Hepatic stellate cell (primary cell): Measurements from ENCODE around the gene PABPC1L.

Experiments used
- DNase-seq: peaks from one replicate; pipeline ENCODE4 v3.0.0; 2011; ENCODE audit warnings: low spot score

PABPC1L gene

DNA sequence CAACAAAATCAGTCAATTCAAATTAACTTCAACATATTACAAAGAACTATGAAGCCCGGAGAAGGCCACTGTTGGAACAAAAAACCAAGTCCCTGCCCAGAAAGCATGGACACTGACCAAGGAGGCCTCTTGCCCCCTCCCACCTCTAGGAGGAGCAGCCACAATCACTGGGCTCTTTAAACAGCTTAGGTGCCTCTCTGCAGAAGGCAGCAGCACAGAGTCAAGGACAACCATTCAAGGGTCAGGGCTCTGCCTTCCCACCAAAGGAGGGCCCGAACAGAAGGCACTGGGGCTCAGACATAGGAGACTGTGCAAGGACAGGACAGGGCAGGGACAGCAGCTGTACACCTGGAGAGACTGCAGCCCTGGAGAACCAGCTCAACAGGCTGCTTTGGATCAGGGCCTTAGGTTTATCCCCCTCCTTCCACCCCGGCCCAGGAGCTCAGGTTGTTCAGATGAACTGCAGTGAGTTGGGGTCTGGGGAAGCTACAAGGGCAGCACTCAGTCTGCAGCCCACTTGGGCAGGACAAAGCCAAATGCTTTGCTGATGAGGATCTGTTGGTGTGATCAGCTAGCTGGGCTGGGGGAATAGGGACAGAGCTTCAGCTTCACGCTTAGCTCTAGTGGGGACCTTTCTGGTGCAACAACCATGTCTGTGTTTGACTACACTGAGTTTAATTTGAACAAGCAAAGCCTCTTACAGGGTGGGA, 32.6 kb downstream of the PABPC1L start:
- DNase-seq, result no peak

DNA sequence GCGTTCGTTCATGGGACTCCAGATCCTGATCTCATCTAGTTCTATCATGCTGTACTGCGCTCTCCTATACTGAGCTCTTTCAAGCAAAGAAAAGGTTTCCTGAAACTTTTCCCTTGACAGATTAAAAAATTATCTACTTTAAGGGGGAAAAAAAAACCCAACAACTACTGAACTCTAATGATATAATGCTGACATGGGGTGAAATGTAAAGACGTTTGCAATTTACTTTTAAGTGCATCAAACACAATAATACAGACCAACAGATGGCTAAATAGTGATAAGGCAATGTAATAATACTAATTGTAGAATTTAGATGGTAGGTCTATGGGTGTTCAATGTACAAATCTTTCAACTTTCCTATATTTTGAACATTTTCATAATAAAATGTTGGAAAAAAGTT, 34.0 kb downstream of the PABPC1L start:
- no peak for DNase-seq

- DNase-seq, result no peak
Observed at GRCh38 chr20:44945261-44945660, 35.4 kb downstream of the PABPC1L start.

- no peak for DNase-seq
Observed at GRCh38 chr20:44946271-44946852, 36.5 kb downstream of the PABPC1L start.

DNA sequence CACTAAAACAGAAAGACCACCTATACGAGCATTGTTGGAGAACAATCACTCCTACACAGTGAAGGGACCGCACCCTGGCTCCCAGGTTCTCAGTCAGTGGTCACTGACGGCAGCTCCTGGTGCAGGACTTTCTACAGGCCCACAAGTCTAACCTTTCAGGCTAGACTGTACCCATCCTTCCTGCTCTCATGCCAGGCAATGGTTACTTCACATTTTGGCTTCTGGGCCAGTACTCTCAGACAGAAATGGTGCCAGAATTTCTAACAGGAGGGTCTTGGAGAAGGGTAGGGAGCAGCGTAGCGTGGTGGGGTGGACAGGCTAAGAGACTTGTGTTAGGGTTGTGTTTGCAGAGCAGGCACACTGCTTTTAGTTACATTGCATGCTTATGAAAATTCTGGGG, 38.2 kb downstream of the PABPC1L start:
- DNase-seq, result no peak

DNA sequence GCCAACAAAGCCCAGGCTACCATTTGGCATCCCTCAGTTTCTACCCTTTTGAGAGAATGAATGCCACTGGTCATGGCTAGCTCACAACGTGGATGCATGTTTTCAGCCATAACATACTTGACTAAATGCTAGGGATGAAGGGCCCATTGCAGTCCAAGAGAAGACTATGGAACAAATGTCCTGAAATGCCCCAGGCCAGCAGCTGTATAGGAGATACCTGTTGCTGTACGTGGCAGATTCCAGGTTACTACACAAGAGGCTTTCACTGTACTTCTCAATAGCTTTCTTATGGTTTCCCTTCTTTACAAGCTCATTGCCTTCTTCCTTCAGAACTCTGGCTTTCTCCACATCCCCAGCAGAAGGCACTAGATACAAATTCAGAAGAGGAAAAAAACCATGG, 38.7 kb downstream of the PABPC1L start:
- no peak for DNase-seq

DNA sequence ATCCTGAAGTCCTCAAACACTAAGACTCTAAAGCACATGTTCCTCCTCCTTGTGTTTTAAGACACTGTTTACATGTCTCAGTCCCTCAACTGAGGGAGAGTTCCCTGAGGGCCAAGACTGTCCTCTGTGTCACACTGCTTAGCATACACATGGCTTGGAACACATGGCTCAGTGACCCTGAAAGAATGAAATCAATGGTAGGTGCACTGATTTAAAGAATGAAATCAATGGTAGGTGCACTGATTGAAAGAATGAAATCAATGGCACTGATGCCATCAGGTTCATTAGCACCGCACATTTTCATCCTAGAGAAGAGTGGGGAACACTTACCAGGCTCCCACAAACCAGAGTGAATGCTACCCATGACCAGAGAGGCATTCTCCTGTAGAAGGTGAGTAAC, 40.5 kb downstream of the PABPC1L start:
- no peak for DNase-seq

GRCh38 chr20:44952731-44953130, 42.9 kb downstream of the PABPC1L start:
- DNase-seq, result no peak

- no peak for DNase-seq
Observed at GRCh38 chr20:44954211-44954610, 44.4 kb downstream of the PABPC1L start.

DNA sequence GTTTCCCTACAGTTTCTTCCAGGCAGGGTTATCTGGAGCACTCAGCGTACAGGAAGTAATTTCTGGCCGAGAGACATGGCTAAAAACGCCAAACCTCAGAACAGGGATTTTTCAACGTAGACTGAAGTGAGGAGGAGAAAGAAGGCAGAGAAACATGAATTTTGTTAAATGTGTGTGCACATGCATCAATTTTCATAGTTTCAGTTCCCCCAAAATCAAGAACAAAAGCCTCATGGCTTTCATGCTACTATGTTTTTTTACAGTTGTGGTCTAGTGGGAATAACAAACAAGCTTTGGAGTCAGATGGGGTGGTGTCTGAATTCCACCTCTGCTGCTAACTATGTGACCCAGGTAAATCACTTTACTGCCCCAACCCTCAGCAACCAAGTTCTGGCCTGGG, 45.4 kb downstream of the PABPC1L start:
- DNase-seq, result no peak

DNA sequence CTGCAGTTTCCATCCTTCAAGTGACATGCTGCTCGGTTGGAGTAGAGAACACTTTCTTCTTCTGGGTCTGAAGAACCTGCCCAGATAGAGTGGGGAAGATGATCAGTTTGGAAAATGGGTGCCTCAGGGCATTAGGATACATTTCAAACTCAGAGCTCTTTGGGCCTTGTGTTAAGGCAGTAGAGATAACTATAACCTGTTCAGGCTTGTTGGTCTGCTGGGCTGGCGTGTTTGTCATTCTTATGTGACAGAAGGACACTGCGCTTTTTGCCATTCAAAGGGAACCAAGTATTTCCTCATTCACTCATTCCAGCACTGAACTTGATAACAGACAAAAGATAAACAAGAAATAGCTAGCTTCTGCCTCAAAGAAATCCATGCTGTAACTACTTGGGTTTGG, 46.5 kb downstream of the PABPC1L start:
- DNase-seq, result no peak

DNA sequence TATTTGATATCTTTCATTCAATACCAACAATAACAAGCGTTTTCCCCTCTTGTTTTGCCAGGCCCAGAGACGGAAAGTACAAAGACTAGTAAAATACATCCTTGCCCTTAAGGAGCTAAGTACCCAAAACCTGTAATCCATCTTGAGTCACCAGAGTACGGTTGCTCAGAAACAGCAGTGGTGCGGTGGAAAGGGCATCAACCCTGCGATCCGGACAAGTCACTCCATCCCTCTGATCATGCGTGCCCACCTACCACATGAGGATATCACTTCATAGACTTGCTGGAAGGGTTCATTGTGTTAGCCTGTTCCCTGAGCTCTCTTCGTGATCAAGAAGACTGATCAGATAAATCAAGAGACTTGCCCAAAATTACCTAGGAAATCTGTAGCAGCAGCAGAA, 48.4 kb downstream of the PABPC1L start:
- DNase-seq, result no peak

GRCh38 chr20:44959082-44959637, 49.3 kb downstream of the PABPC1L start:
- no peak for DNase-seq

DNA sequence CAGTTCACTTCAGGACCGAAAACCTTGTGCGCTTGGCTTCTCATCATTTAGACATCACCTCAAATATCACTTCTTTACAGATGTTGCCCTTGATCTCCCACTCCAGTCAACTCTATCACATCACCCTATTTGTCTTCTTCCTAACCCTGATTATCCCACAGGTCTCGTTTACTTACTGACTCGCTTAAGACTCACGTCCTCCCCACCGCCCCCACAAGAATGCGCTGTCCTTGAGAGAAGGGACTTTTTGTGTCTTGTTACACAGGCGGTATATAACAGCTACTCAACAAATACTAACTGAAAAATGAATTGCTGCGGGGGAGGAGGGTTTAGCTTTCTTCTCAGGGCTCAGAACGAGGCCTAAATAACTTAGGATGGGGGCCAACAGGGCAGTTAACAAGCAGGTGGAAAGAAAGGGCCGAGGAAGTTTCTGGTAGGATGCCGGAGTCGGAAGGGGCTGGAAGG, 49.8 kb downstream of the PABPC1L start:
- DNase-seq, result peak; percentile 56

GRCh38 chr20:44960103-44960852, 50.4 kb downstream of the PABPC1L start, which contains the start of gene TOMM34:
Gene TOMM34, minus strand, starts transcription at chr20:44960397. Its CDS starts 64 bp downstream, at chr20:44960333.
- peak; percentile 96 for DNase-seq

GRCh38 chr20:44961011-44961869, 51.4 kb downstream of the PABPC1L start:
- no peak for DNase-seq

GRCh38 chr20:44961870-44962267, 52.0 kb downstream of the PABPC1L start:
- DNase-seq, result peak; percentile 50

DNA sequence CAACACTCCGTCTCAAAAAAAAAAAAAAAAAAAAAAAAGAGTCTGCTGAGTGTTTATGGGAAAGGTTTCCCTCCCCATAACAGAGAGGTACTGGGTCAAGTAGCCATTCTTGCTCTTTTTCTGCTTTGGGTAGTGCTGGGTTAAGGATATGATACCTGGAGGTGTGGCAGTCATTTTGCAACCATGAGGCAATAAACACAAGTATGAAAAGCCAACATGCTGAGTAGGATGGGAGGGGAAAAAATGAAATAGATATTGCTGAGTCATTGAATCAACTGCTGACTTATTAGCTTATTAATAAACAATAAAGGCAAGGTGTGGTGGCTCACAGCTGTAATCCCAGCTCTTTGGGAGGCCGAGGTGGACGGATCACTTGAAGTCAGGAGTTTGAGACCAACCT, 52.6 kb downstream of the PABPC1L start:
- no peak for DNase-seq

DNA sequence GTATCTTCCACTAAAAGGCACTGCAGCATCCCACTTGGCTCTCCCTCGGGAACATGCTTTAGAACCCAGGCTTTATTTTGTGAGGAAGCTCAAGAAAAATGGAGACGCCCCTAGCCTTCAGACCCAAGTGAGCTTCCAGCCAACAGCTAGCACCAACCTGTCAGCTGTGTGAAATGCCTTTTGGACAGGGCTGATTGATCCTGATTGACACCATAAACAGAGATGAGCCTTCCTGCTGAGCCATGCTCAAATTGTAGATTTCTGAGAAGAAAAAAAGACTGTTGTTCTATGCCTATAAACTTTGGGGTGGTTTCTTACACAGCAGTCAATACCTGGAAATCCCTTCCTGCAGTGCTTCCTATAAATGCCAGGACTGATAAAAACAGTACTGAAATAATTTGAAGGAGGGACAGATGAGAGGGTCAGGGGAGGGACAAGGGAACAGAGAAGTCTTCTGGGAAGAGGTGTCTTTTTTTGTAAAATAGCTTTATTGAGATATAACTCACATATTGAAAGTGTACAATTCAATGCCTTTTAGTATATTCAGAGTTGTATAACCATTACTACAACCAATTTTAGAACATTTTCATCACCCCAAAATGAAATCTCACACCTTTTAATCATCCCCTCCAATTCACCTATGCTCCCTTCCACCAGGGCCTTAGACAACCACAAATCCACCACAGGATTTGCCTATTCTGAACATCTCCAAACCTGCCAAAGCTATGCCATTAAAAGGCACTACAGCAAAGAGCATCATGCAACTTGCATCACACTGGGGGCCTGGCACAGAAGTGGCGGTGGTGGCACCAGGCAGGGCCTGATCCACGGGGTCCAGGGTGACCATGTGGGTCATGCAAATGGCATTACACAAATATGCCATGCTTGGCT, 53.7 kb downstream of the PABPC1L start:
- no peak for DNase-seq

- no peak for DNase-seq
Observed at GRCh38 chr20:44965651-44966029, 55.8 kb downstream of the PABPC1L start.
